HepG2 (cell line): Measurements from ENCODE around the gene SVOP. TPM values are rescaled to one million over a fixed set of nuclear protein-coding genes. Genes with fewer than 3 reads are reported as not detected.

Experiments used
- ESRRA ChIP-seq: sonication (generic); formaldehyde crosslinking; IDR thresholded peaks from 2 replicates; pipeline ENCODE4 v1.5.1; 2020; ENCODE audit warnings: mild to moderate bottlenecking, low read depth, missing genetic modification reagents
- FOSL2 ChIP-seq: sonication (generic); formaldehyde crosslinking; IDR thresholded peaks from 2 replicates; pipeline ENCODE4 v1.4.0; 2020; ENCODE audit warnings: missing genetic modification reagents
- GATAD2A ChIP-seq: IDR thresholded peaks from 2 replicates; pipeline ENCODE4 v1.6.1; 2016
- HMG20A ChIP-seq: IDR thresholded peaks from 2 replicates; pipeline ENCODE4 v1.6.1; 2016; ENCODE audit warnings: borderline replicate concordance
- KDM5A ChIP-seq: fragments of 200-600 bp; sonication (generic); IDR thresholded peaks from 2 replicates; pipeline ENCODE4 v1.7.0; 2018; ENCODE audit warnings: antibody characterized with exemption, mild to moderate bottlenecking, low read length, borderline replicate concordance
- MED1 ChIP-seq: sonication (generic); formaldehyde crosslinking; IDR thresholded peaks from 2 replicates; pipeline ENCODE4 v1.4.0; 2020; ENCODE audit warnings: missing genetic modification reagents
- NCOA5 ChIP-seq: sonication (generic); formaldehyde crosslinking; IDR thresholded peaks from 2 replicates; pipeline ENCODE4 v1.4.0; 2020; ENCODE audit warnings: missing genetic modification reagents
- NR2F1 ChIP-seq, 2 experiments: fragments of 450-650 bp in 1 of 2; formaldehyde crosslinking in 1 of 2; IDR thresholded peaks; 2 replicates each; pipeline versions ENCODE4 v1.5.0 to v1.6.1; 2016 to 2020; ENCODE audit warnings: mild to moderate bottlenecking in 1 of 2, missing compliant biosample characterization in 1 of 2, missing genetic modification reagents in 1 of 2, moderate library complexity in 1 of 2
- POLR2A ChIP-seq, 2 experiments: IDR thresholded peaks; 2 replicates each; pipeline ENCODE4 v1.6.1; 2011; ENCODE audit warnings: low read depth in 2 of 2, low read length in 2 of 2, mild to moderate bottlenecking in 1 of 2, moderate library complexity in 1 of 2; ENCODE audit not compliant: insufficient read depth in 1 of 2
- RAD21 ChIP-seq: fragments of 450-650 bp; formaldehyde crosslinking; IDR thresholded peaks from 2 replicates; pipeline ENCODE4 v1.5.0; 2020; ENCODE audit warnings: mild to moderate bottlenecking
- RBFOX2 ChIP-seq: fragments of 200-400 bp; formaldehyde crosslinking; IDR thresholded peaks from 2 replicates; pipeline ENCODE4 v1.6.1; 2017; ENCODE audit warnings: low read depth, mild to moderate bottlenecking, low read length
- TCF12 ChIP-seq, 2 experiments: fragments of 450-650 bp in 1 of 2; sonication (generic) in 1 of 2; formaldehyde crosslinking in 1 of 2; IDR thresholded peaks; 2 replicates each; pipeline versions ENCODE4 v1.6.1 to v1.8.0; 2017 to 2022; ENCODE audit warnings: antibody characterized with exemption in 1 of 2, mild to moderate bottlenecking in 1 of 2, missing genetic modification reagents in 1 of 2, moderate library complexity in 1 of 2
- ZNF230 ChIP-seq: sonication (generic); formaldehyde crosslinking; IDR thresholded peaks from 2 replicates; pipeline ENCODE4 v1.4.0; 2020; ENCODE audit warnings: mild to moderate bottlenecking, missing genetic modification reagents
- ZNF335 ChIP-seq: sonication (generic); formaldehyde crosslinking; IDR thresholded peaks from 2 replicates; pipeline ENCODE4 v1.4.0; 2020; ENCODE audit warnings: missing genetic modification reagents
- ZNF577 ChIP-seq: sonication (generic); formaldehyde crosslinking; IDR thresholded peaks from 2 replicates; pipeline ENCODE4 v1.4.0; 2020; ENCODE audit warnings: mild to moderate bottlenecking, low read depth, missing genetic modification reagents, borderline replicate concordance
- ZNF790 ChIP-seq: sonication (generic); formaldehyde crosslinking; IDR thresholded peaks from 2 replicates; pipeline ENCODE4 v1.8.0; 2022; ENCODE audit warnings: missing genetic modification reagents, mild to moderate bottlenecking, borderline replicate concordance
- ZNF878 ChIP-seq: sonication (generic); formaldehyde crosslinking; IDR thresholded peaks from 2 replicates; pipeline ENCODE4 v1.8.1; 2023; ENCODE audit warnings: mild to moderate bottlenecking, missing genetic modification reagents, moderate library complexity
- ZZZ3 ChIP-seq: sonication (generic); formaldehyde crosslinking; IDR thresholded peaks from 2 replicates; pipeline ENCODE4 v1.4.0; 2020; ENCODE audit warnings: missing genetic modification reagents, mild to moderate bottlenecking, borderline replicate concordance
- polyA plus RNA-seq, 8 experiments: library from polyadenylated mRNA; depleted of rRNA in 3 of 8; stranded (reverse) in 7 of 8; unstranded in 1 of 8; fragments of >200 nt; fragmentation: Illumina TruSeq in 4 of 8; extraction: Trizol in 4 of 8; gene quantifications; 2 replicates each; pipeline versions ENCODE4 v1.2.1 to v1.2.3, GENCODE V29; 2011 to 2016; ENCODE audit warnings: low read depth in 4 of 8, missing spikeins in 1 of 8, mixed read lengths in 1 of 8; ENCODE audit not compliant: insufficient read depth in 1 of 8
- total RNA-seq, 5 experiments: library from RNA; depleted of rRNA; stranded (reverse); fragments of >200 nt; fragmentation: Illumina TruSeq; extraction: Trizol; gene quantifications; 2 replicates each; pipeline ENCODE4 v1.2.3, GENCODE V29; 2016; ENCODE audit warnings: low read depth in 1 of 5
- TF ChIP-seq, protein P1 (sequence below): sonication (generic); formaldehyde crosslinking; IDR thresholded peaks from 2 replicates; pipeline ENCODE4 v1.8.0; 2022; ENCODE audit warnings: missing genetic modification reagents, mild to moderate bottlenecking, borderline replicate concordance
- TF ChIP-seq, protein P2 (sequence below), 2 experiments: sonication (generic) in 1 of 2; formaldehyde crosslinking in 1 of 2; IDR thresholded peaks; 2 replicates each; pipeline versions ENCODE4 v1.6.1 to v1.9.0; 2014 to 2022; ENCODE audit warnings: antibody characterized with exemption in 1 of 2, borderline replicate concordance in 1 of 2, inconsistent platforms in 1 of 2, low read depth in 1 of 2, missing genetic modification reagents in 1 of 2
- TF ChIP-seq, protein P3 (sequence below): sonication (generic); formaldehyde crosslinking; IDR thresholded peaks from 2 replicates; pipeline ENCODE4 v1.9.0; 2021; ENCODE audit warnings: missing genetic modification reagents, borderline replicate concordance

SVOP gene
- total and polyA plus RNA-seq, 2 of the 13 experiments (the other 11 are each of a cell fraction or from before 2014, with no cell fraction given) = not detected

DNA sequence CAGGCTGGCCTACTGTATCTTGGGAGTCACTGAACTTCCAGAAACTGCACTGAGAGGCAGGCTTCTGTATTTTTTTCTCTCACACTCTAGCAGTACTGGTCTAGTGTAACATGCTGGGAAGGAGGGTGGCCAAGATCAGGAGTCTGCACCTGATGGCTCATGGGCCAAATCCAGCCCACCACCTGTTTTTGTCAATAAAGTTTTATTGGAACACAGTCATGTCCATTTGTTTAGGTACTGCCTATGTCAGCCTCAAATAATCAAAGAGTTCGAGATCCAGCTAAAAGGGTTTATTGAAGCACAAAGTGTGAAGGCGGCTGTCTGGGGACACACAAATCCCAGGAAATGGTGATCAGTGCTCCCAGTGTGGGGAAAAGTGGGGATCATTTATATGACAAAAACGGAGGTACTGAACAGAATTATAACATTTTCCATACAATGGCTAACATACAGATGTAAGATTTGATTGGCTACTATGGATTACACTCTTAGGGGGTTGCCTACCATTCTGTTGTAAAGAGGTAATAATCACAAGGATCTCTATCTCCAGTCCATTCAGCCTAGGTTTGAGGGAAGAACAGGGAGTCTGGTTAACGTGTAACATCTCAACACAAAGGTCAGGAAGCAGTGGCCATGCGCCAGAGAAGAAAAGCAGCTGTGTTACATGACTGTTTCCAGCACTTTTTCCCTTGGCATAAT is 44.4 kb upstream of the SVOP start (continued):
- TF ChIP-seq, protein P1, sequence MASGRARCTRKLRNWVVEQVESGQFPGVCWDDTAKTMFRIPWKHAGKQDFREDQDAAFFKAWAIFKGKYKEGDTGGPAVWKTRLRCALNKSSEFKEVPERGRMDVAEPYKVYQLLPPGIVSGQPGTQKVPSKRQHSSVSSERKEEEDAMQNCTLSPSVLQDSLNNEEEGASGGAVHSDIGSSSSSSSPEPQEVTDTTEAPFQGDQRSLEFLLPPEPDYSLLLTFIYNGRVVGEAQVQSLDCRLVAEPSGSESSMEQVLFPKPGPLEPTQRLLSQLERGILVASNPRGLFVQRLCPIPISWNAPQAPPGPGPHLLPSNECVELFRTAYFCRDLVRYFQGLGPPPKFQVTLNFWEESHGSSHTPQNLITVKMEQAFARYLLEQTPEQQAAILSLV (CRISPR knock-in tag) = no peak
- no peak for TF ChIP-seq FOSL2 (CRISPR knock-in tag)
- peak; percentile 55 for TF ChIP-seq GATAD2A (CRISPR knock-in tag)
- TF ChIP-seq RBFOX2 = peak; percentile 68
- no peak for TF ChIP-seq ZNF577 (CRISPR knock-in tag)
- no peak for TF ChIP-seq ESRRA (CRISPR knock-in tag)
- TF ChIP-seq TCF12 (IDR thresholded peaks at IDR 0.05) = no peak
- no peak for TF ChIP-seq TCF12 (CRISPR knock-in tag; IDR thresholded peaks at IDR 0.05)
- TF ChIP-seq ZNF230 = no peak
- peak; percentile 57 to 69 for TF ChIP-seq POLR2A (IDR thresholded peaks at IDR 0.05; ENCODE audit: insufficient read depth in 1 of 2, low read depth in 2 of 2, low read length in 2 of 2)
- TF ChIP-seq ZNF878 (CRISPR knock-in tag) = no peak
- TF ChIP-seq KDM5A = peak; percentile 42; the same call in 1 of the 2 replicates
- no peak for TF ChIP-seq RAD21
- TF ChIP-seq, protein P2, sequence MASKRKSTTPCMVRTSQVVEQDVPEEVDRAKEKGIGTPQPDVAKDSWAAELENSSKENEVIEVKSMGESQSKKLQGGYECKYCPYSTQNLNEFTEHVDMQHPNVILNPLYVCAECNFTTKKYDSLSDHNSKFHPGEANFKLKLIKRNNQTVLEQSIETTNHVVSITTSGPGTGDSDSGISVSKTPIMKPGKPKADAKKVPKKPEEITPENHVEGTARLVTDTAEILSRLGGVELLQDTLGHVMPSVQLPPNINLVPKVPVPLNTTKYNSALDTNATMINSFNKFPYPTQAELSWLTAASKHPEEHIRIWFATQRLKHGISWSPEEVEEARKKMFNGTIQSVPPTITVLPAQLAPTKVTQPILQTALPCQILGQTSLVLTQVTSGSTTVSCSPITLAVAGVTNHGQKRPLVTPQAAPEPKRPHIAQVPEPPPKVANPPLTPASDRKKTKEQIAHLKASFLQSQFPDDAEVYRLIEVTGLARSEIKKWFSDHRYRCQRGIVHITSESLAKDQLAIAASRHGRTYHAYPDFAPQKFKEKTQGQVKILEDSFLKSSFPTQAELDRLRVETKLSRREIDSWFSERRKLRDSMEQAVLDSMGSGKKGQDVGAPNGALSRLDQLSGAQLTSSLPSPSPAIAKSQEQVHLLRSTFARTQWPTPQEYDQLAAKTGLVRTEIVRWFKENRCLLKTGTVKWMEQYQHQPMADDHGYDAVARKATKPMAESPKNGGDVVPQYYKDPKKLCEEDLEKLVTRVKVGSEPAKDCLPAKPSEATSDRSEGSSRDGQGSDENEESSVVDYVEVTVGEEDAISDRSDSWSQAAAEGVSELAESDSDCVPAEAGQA (IDR thresholded peaks at IDR 0.05; ENCODE audit: low read depth) = no peak
- TF ChIP-seq, protein P2 (CRISPR knock-in tag; IDR thresholded peaks at IDR 0.05; ENCODE audit: borderline replicate concordance) = no peak
- TF ChIP-seq MED1 (CRISPR knock-in tag) = peak; percentile 56
- no peak for TF ChIP-seq ZZZ3 (CRISPR knock-in tag)
- TF ChIP-seq HMG20A = peak; percentile 46; the same call in 1 of the 2 replicates
- TF ChIP-seq NCOA5 (CRISPR knock-in tag) = no peak
- TF ChIP-seq ZNF335 (CRISPR knock-in tag) = no peak
- no peak for TF ChIP-seq NR2F1 (CRISPR knock-in tag; IDR thresholded peaks at IDR 0.05)
- no peak for TF ChIP-seq ZNF790 (CRISPR knock-in tag)
- TF ChIP-seq, protein P3, sequence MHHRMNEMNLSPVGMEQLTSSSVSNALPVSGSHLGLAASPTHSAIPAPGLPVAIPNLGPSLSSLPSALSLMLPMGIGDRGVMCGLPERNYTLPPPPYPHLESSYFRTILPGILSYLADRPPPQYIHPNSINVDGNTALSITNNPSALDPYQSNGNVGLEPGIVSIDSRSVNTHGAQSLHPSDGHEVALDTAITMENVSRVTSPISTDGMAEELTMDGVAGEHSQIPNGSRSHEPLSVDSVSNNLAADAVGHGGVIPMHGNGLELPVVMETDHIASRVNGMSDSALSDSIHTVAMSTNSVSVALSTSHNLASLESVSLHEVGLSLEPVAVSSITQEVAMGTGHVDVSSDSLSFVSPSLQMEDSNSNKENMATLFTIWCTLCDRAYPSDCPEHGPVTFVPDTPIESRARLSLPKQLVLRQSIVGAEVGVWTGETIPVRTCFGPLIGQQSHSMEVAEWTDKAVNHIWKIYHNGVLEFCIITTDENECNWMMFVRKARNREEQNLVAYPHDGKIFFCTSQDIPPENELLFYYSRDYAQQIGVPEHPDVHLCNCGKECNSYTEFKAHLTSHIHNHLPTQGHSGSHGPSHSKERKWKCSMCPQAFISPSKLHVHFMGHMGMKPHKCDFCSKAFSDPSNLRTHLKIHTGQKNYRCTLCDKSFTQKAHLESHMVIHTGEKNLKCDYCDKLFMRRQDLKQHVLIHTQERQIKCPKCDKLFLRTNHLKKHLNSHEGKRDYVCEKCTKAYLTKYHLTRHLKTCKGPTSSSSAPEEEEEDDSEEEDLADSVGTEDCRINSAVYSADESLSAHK = no peak
